CD8-positive, alpha-beta memory T cell (primary cell): Measurements from ENCODE around the gene TPD52L3. TPM values are rescaled to one million over a fixed set of nuclear protein-coding genes. Genes with fewer than 3 reads are reported as not detected.

ENCODE experiments used
- polyA plus RNA-seq: library from polyadenylated mRNA; unstranded; fragments of 300-500 nt; fragmentation: Illumina TruSeq; gene quantifications from one replicate; pipeline ENCODE4 v1.2.3, GENCODE V29; 2021
- total RNA-seq, 2 experiments: library from RNA; stranded (reverse); gene quantifications; one replicate each; pipeline ENCODE4 v1.2.3, GENCODE V29; 2021

The TPD52L3 gene
- total and polyA plus RNA-seq, 3 experiments from 2014 or later, result not detected

Other genes starting within 250 kb of the TPD52L3 start
- gene IL33, start 112.6 kb upstream of the TPD52L3 start, total RNA-seq, result not detected
- not detected for gene IL33, start 112.6 kb upstream of the TPD52L3 start, polyA plus RNA-seq
- gene UHRF2, start 84.8 kb downstream of the TPD52L3 start, total RNA-seq, result 10 to 100 TPM; 50.8 to 55.2 TPM
- 12.9 TPM for gene UHRF2, start 84.8 kb downstream of the TPD52L3 start, polyA plus RNA-seq